GM23338 (cell line): ENCODE data around the gene LRRC3. TPM values are rescaled to one million over a fixed set of nuclear protein-coding genes. Genes with fewer than 3 reads are reported as not detected.
A peak's percentile ranks its signal among the peaks of the same experiment; 100 is the strongest.

Experiments
- ATAC-seq: fragments of 200-7000 bp; cut with Tn5 transposase; 3 replicates; pipeline ENCODE4 v1.9.1; 2020
- DNase-seq: peaks from one replicate; pipeline ENCODE4 v3.0.0-alpha.2; 2015; ENCODE audit warnings: low spot score
- H2AFZ ChIP-seq: fragments of 200-600 bp; sonication (generic); 2 replicates; pipeline ENCODE4 v1.8.0; 2016; ENCODE audit warnings: antibody characterized with exemption, mild to moderate bottlenecking, moderate library complexity
- H3F3A ChIP-seq: fragments of 200-600 bp; sonication (generic); replicated peaks from 2 replicates; pipeline ENCODE4 v1.8.0; 2017; ENCODE audit warnings: antibody characterized with exemption, mixed run types, low read depth
- H3K27ac ChIP-seq: fragments of 200-600 bp; sonication (generic); 2 replicates; pipeline ENCODE4 v1.6.1; 2016; ENCODE audit warnings: low read depth
- H3K27me3 ChIP-seq: fragments of 200-600 bp; sonication (generic); 2 replicates; pipeline ENCODE4 v1.8.0; 2016; ENCODE audit warnings: mild to moderate bottlenecking, mixed run types, moderate library complexity; ENCODE audit not compliant: insufficient read depth
- H3K36me3 ChIP-seq: fragments of 200-600 bp; sonication (generic); 2 replicates; pipeline ENCODE4 v1.8.0; 2016; ENCODE audit warnings: mild to moderate bottlenecking; ENCODE audit not compliant: insufficient read depth
- H3K4me1 ChIP-seq: fragments of 200-600 bp; sonication (generic); 2 replicates; pipeline ENCODE4 v1.8.0; 2016; ENCODE audit warnings: mild to moderate bottlenecking, moderate library complexity; ENCODE audit not compliant: insufficient read depth
- H3K4me2 ChIP-seq: fragments of 200-600 bp; sonication (generic); 2 replicates; pipeline ENCODE4 v1.7.1; 2017; ENCODE audit warnings: mixed run types
- H3K4me3 ChIP-seq: fragments of 200-600 bp; sonication (generic); 2 replicates; pipeline ENCODE4 v1.6.1; 2016; ENCODE audit warnings: mixed run types
- H3K79me2 ChIP-seq: fragments of 200-600 bp; sonication (generic); replicated peaks from 2 replicates; pipeline ENCODE4 v1.8.0; 2017; ENCODE audit warnings: mild to moderate bottlenecking; ENCODE audit not compliant: insufficient read depth
- H3K9me2 ChIP-seq: fragments of 200-600 bp; sonication (generic); 2 replicates; pipeline ENCODE4 v1.8.0; 2017; ENCODE audit not compliant: insufficient read depth
- H4K20me1 ChIP-seq: fragments of 200-600 bp; sonication (generic); replicated peaks from 2 replicates; pipeline ENCODE4 v1.8.0; 2017; ENCODE audit warnings: mild to moderate bottlenecking; ENCODE audit not compliant: insufficient read depth
- H3K27ac Mint-ChIP-seq: 2 replicates; pipeline ENCODE4 v1.8.0; 2020; ENCODE audit warnings: inconsistent platforms, mild to moderate bottlenecking, moderate library complexity, mixed read lengths
- H3K27me3 Mint-ChIP-seq: 3 replicates; pipeline ENCODE4 v1.8.0; 2022; ENCODE audit warnings: low read depth, mild to moderate bottlenecking, moderate library complexity, mixed read lengths, inconsistent platforms; ENCODE audit not compliant: insufficient read depth, poor library complexity
- H3K36me3 Mint-ChIP-seq: 3 replicates; pipeline ENCODE4 v1.8.0; 2021; ENCODE audit warnings: low read depth, mild to moderate bottlenecking, inconsistent platforms, moderate library complexity, mixed read lengths
- H3K4me1 Mint-ChIP-seq: 3 replicates; pipeline ENCODE4 v1.8.0; 2020; ENCODE audit warnings: mild to moderate bottlenecking, inconsistent platforms, mixed read lengths
- H3K4me3 Mint-ChIP-seq: 3 replicates; pipeline ENCODE4 v1.8.0; 2021; ENCODE audit warnings: moderate library complexity, mild to moderate bottlenecking, inconsistent platforms, mixed read lengths
- H3K9me3 Mint-ChIP-seq: 3 replicates; pipeline ENCODE4 v1.8.0; 2020; ENCODE audit warnings: moderate library complexity, mild to moderate bottlenecking, inconsistent platforms, mixed read lengths
- CREB1 ChIP-seq: fragments of 250-450 bp; sonication (Bioruptor Pico); IDR thresholded peaks from 2 replicates; pipeline ENCODE4 v1.5.0; 2020; ENCODE audit warnings: low read depth, mild to moderate bottlenecking, moderate library complexity
- EZH2 ChIP-seq: fragments of 200-600 bp; sonication (generic); IDR thresholded peaks from one replicate; pipeline ENCODE4 v1.8.0; 2017; ENCODE audit warnings: antibody characterized with exemption, mild to moderate bottlenecking, low read depth; ENCODE audit not compliant: unreplicated experiment
- EZH2phosphoT487 ChIP-seq: fragments of 200-600 bp; sonication (generic); IDR thresholded peaks from one replicate; pipeline ENCODE4 v1.8.1; 2018; ENCODE audit warnings: antibody characterized with exemption; ENCODE audit not compliant: unreplicated experiment
- JUNB ChIP-seq: IDR thresholded peaks from one replicate; pipeline ENCODE4 v1.6.1; 2016; ENCODE audit warnings: antibody characterized with exemption; ENCODE audit not compliant: unreplicated experiment
- NANOG ChIP-seq: IDR thresholded peaks from 2 replicates; pipeline ENCODE4 v1.6.1; 2016; ENCODE audit warnings: antibody characterized with exemption, borderline replicate concordance
- POLR2AphosphoS5 ChIP-seq: IDR thresholded peaks from 2 replicates; pipeline ENCODE4 v1.6.1; 2016; ENCODE audit warnings: antibody characterized with exemption, low read depth
- ZNF114 ChIP-seq: fragments of 250-450 bp; sonication (Bioruptor Pico); IDR thresholded peaks from 2 replicates; pipeline ENCODE4 v1.5.0; 2020; ENCODE audit warnings: mild to moderate bottlenecking, moderate library complexity
- ZNF331 ChIP-seq: fragments of 250-450 bp; sonication (Bioruptor Pico); IDR thresholded peaks from 2 replicates; pipeline ENCODE4 v1.5.0; 2020; ENCODE audit warnings: low read depth, mild to moderate bottlenecking, moderate library complexity
- polyA plus RNA-seq: library from polyadenylated mRNA; unstranded; fragments of >200 nt; fragmentation: Nextera tagmentation; extraction: Ambion mirVana; gene quantifications from 2 replicates; pipeline ENCODE4 v1.2.1, GENCODE V29; 2016
- total RNA-seq: library from RNA; depleted of rRNA; stranded (reverse); fragments of >200 nt; shearing (Covaris generic); gene quantifications from 2 replicates; pipeline ENCODE4 v1.2.3, GENCODE V29; 2014
- TF ChIP-seq, protein P1 (sequence below): fragments of 250-450 bp; sonication (Bioruptor Pico); IDR thresholded peaks from 2 replicates; pipeline ENCODE4 v1.5.0; 2020; ENCODE audit warnings: mild to moderate bottlenecking, moderate library complexity
- TF ChIP-seq, protein P2 (sequence below): IDR thresholded peaks from 2 replicates; pipeline ENCODE4 v1.6.1; 2016; ENCODE audit warnings: antibody characterized with exemption
- TF ChIP-seq, protein P3 (sequence below), 2 experiments: fragments of 200-600 bp in 1 of 2; sonication (generic) in 1 of 2; conservative IDR thresholded peaks; 2 replicates each; pipeline versions ENCODE4 v1.5.1 to v1.6.1; 2016 to 2017; ENCODE audit warnings: antibody characterized with exemption in 2 of 2, low read depth in 2 of 2, mild to moderate bottlenecking in 2 of 2, moderate library complexity in 1 of 2
- TF ChIP-seq, protein P4 (sequence below): IDR thresholded peaks from one replicate; pipeline ENCODE4 v1.6.1; 2018; ENCODE audit warnings: antibody characterized with exemption; ENCODE audit not compliant: unreplicated experiment

LRRC3 gene
- total and polyA plus RNA-seq, 2 experiments from 2014 or later: 0.95 to 6.8 TPM

DNA sequence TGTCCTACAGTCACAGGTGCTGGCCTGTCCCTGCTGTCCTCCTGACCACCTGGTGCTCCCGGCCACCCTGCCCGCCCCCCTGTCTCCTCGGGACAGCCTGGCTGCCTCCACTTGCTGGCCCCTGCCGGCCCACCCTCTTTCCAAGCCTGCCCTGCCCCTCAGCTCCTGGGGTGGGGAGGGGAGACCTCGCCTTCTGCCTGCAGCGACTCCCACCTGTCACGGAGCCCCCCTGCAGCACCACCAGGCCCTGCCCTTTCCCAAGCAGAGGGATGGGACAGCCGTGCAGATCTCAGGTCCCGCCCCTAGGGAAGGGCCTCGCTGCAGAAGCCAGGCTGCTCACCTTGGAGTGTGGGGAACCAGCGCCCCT, 7.5 kb downstream of the LRRC3 start (continued):
- TF ChIP-seq, protein P1, sequence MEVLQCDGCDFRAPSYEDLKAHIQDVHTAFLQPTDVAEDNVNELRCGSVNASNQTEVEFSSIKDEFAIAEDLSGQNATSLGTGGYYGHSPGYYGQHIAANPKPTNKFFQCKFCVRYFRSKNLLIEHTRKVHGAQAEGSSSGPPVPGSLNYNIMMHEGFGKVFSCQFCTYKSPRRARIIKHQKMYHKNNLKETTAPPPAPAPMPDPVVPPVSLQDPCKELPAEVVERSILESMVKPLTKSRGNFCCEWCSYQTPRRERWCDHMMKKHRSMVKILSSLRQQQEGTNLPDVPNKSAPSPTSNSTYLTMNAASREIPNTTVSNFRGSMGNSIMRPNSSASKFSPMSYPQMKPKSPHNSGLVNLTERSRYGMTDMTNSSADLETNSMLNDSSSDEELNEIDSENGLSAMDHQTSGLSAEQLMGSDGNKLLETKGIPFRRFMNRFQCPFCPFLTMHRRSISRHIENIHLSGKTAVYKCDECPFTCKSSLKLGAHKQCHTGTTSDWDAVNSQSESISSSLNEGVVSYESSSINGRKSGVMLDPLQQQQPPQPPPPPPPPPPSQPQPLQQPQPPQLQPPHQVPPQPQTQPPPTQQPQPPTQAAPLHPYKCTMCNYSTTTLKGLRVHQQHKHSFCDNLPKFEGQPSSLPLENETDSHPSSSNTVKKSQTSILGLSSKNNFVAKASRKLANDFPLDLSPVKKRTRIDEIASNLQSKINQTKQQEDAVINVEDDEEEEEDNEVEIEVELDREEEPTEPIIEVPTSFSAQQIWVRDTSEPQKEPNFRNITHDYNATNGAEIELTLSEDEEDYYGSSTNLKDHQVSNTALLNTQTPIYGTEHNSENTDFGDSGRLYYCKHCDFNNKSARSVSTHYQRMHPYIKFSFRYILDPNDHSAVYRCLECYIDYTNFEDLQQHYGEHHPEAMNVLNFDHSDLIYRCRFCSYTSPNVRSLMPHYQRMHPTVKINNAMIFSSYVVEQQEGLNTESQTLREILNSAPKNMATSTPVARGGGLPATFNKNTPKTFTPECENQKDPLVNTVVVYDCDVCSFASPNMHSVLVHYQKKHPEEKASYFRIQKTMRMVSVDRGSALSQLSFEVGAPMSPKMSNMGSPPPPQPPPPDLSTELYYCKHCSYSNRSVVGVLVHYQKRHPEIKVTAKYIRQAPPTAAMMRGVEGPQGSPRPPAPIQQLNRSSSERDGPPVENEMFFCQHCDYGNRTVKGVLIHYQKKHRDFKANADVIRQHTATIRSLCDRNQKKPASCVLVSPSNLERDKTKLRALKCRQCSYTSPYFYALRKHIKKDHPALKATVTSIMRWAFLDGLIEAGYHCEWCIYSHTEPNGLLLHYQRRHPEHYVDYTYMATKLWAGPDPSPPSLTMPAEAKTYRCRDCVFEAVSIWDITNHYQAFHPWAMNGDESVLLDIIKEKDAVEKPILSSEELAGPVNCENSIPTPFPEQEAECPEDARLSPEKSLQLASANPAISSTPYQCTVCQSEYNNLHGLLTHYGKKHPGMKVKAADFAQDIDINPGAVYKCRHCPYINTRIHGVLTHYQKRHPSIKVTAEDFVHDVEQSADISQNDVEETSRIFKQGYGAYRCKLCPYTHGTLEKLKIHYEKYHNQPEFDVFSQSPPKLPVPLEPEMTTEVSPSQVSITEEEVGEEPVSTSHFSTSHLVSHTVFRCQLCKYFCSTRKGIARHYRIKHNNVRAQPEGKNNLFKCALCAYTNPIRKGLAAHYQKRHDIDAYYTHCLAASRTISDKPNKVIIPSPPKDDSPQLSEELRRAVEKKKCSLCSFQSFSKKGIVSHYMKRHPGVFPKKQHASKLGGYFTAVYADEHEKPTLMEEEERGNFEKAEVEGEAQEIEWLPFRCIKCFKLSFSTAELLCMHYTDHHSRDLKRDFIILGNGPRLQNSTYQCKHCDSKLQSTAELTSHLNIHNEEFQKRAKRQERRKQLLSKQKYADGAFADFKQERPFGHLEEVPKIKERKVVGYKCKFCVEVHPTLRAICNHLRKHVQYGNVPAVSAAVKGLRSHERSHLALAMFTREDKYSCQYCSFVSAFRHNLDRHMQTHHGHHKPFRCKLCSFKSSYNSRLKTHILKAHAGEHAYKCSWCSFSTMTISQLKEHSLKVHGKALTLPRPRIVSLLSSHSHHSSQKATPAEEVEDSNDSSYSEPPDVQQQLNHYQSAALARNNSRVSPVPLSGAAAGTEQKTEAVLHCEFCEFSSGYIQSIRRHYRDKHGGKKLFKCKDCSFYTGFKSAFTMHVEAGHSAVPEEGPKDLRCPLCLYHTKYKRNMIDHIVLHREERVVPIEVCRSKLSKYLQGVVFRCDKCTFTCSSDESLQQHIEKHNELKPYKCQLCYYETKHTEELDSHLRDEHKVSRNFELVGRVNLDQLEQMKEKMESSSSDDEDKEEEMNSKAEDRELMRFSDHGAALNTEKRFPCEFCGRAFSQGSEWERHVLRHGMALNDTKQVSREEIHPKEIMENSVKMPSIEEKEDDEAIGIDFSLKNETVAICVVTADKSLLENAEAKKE (CRISPR knock-in tag): no peak
- TF ChIP-seq, protein P2, sequence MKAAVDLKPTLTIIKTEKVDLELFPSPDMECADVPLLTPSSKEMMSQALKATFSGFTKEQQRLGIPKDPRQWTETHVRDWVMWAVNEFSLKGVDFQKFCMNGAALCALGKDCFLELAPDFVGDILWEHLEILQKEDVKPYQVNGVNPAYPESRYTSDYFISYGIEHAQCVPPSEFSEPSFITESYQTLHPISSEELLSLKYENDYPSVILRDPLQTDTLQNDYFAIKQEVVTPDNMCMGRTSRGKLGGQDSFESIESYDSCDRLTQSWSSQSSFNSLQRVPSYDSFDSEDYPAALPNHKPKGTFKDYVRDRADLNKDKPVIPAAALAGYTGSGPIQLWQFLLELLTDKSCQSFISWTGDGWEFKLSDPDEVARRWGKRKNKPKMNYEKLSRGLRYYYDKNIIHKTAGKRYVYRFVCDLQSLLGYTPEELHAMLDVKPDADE: no peak
- TF ChIP-seq EZH2: no peak

DNA sequence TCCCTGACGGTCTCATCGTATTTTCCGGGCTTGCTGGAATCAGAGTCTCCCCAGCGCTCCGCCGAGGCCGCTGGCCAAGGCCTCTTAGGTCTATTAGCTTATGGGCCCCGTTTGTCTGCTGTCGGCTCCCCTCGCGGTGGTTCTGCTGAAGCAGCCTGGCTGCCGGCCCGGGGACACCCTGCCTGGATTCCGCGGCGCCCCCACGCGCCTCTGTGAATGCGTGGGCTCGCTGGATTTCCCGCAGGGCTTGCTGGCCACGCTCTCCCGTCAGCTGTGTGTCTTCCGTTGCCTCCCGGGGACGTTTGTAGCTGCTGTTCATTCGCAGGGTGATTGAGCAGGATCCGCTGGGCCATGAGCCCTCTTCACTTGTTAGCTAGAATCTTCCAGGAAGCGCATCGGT, 8.4 kb downstream of the LRRC3 start:
- Histone ChIP-seq H3K36me3 (no peaks in the 10 kb centered on the region), H3K79me2 (no peaks in the 10 kb centered on the region), H3F3A (no peaks in the 10 kb centered on the region), H3K27ac (no peak overlapping the region), H3K9me2 (no peaks in the 10 kb centered on the region), H2AFZ (no peak overlapping the region), H3K4me2 (no peak overlapping the region), H3K27me3 (no peaks in the 10 kb centered on the region), H4K20me1 (no peaks in the 10 kb centered on the region), H3K4me3 (no peak overlapping the region), H3K4me1 (no peaks in the 10 kb centered on the region)
- H3K27me3 Mint-ChIP-seq: peaks cover 11% of the 10 kb centered on the region
- no peaks in the 10 kb centered on the region; the same call in 2 of the 3 replicates for H3K9me3 Mint-ChIP-seq
- H3K27ac Mint-ChIP-seq: no peak overlapping the region; the same call in 1 of the 2 replicates
- peak; percentile 56 for ATAC-seq
- peaks cover 7% of the 10 kb centered on the region for H3K4me1 Mint-ChIP-seq
- H3K36me3 Mint-ChIP-seq: peaks cover under 1% of the 10 kb centered on the region; the same call in 1 of the 3 replicates
- no peak overlapping the region for H3K4me3 Mint-ChIP-seq
- peak; percentile 41 for DNase-seq
- TF ChIP-seq, protein P3, sequence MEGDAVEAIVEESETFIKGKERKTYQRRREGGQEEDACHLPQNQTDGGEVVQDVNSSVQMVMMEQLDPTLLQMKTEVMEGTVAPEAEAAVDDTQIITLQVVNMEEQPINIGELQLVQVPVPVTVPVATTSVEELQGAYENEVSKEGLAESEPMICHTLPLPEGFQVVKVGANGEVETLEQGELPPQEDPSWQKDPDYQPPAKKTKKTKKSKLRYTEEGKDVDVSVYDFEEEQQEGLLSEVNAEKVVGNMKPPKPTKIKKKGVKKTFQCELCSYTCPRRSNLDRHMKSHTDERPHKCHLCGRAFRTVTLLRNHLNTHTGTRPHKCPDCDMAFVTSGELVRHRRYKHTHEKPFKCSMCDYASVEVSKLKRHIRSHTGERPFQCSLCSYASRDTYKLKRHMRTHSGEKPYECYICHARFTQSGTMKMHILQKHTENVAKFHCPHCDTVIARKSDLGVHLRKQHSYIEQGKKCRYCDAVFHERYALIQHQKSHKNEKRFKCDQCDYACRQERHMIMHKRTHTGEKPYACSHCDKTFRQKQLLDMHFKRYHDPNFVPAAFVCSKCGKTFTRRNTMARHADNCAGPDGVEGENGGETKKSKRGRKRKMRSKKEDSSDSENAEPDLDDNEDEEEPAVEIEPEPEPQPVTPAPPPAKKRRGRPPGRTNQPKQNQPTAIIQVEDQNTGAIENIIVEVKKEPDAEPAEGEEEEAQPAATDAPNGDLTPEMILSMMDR (conservative IDR thresholded peaks at IDR 0.05; ENCODE audit: low read depth in 2 of 2): no peak
- TF ChIP-seq ZNF114 (CRISPR knock-in tag) (no peak), CREB1 (CRISPR knock-in tag) (no peak), ZNF331 (CRISPR knock-in tag) (no peak), JUNB (no peak), EZH2 (no peak), NANOG (no peak), EZH2phosphoT487 (no peak), POLR2AphosphoS5 (no peak)
- TF ChIP-seq, protein P4, sequence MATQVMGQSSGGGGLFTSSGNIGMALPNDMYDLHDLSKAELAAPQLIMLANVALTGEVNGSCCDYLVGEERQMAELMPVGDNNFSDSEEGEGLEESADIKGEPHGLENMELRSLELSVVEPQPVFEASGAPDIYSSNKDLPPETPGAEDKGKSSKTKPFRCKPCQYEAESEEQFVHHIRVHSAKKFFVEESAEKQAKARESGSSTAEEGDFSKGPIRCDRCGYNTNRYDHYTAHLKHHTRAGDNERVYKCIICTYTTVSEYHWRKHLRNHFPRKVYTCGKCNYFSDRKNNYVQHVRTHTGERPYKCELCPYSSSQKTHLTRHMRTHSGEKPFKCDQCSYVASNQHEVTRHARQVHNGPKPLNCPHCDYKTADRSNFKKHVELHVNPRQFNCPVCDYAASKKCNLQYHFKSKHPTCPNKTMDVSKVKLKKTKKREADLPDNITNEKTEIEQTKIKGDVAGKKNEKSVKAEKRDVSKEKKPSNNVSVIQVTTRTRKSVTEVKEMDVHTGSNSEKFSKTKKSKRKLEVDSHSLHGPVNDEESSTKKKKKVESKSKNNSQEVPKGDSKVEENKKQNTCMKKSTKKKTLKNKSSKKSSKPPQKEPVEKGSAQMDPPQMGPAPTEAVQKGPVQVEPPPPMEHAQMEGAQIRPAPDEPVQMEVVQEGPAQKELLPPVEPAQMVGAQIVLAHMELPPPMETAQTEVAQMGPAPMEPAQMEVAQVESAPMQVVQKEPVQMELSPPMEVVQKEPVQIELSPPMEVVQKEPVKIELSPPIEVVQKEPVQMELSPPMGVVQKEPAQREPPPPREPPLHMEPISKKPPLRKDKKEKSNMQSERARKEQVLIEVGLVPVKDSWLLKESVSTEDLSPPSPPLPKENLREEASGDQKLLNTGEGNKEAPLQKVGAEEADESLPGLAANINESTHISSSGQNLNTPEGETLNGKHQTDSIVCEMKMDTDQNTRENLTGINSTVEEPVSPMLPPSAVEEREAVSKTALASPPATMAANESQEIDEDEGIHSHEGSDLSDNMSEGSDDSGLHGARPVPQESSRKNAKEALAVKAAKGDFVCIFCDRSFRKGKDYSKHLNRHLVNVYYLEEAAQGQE: no peak
- TF ChIP-seq, protein P2: no peak
